Activated T-helper 17 cell treated with anti-CD3 and anti-CD28 coated beads, Interleukin-2, amount 50 U/mL, for 72 hours (primary cell): ENCODE results near the gene RAD50. TPM values are rescaled to one million over a fixed set of nuclear protein-coding genes. Genes with fewer than 3 reads are reported as not detected.

Source experiments
- ATAC-seq: fragments of 150-1000 bp; cut with Tn5 transposase; replicated peaks from 2 replicates; pipeline ENCODE4 v1.10.0; 2021; ENCODE audit warnings: mild to moderate bottlenecking, moderate library complexity
- H3K27ac Mint-ChIP-seq: one replicate; pipeline ENCODE4 v1.8.0; 2022; ENCODE audit warnings: mixed read lengths
- H3K27me3 Mint-ChIP-seq: one replicate; pipeline ENCODE4 v1.8.0; 2022; ENCODE audit warnings: mixed read lengths
- H3K36me3 Mint-ChIP-seq: one replicate; pipeline ENCODE4 v1.8.0; 2022; ENCODE audit warnings: low read depth, mild to moderate bottlenecking, mixed read lengths
- H3K4me1 Mint-ChIP-seq: one replicate; pipeline ENCODE4 v1.8.0; 2022; ENCODE audit warnings: mixed read lengths
- H3K4me3 Mint-ChIP-seq: one replicate; pipeline ENCODE4 v1.8.0; 2022; ENCODE audit warnings: mild to moderate bottlenecking, mixed read lengths
- H3K9me3 Mint-ChIP-seq: one replicate; pipeline ENCODE4 v1.8.0; 2022; ENCODE audit warnings: mixed read lengths
- total RNA-seq, 2 donors: library from RNA; stranded (reverse); gene quantifications; one replicate each; pipeline ENCODE4 v1.2.3, GENCODE V29; 2022

RAD50 gene
- total RNA-seq, 2 donors from 2014 or later, result 31.7 to 37.2 TPM

GRCh38 chr5:132589467-132589866, 32.7 kb downstream of the RAD50 start:
- H3K4me1 Mint-ChIP-seq, result no peaks in the 10 kb centered on the region
- H3K27ac Mint-ChIP-seq, result no peak overlapping the region
- H3K27me3 Mint-ChIP-seq, result no peaks in the 10 kb centered on the region
- no peak for ATAC-seq
- peaks cover 88% of the 10 kb centered on the region for H3K36me3 Mint-ChIP-seq
- H3K9me3 Mint-ChIP-seq, result no peaks in the 10 kb centered on the region
- H3K4me3 Mint-ChIP-seq, result no peak overlapping the region

- ATAC-seq, result no peak
- H3K9me3 Mint-ChIP-seq, result no peaks in the 10 kb centered on the region
- no peaks in the 10 kb centered on the region for H3K27me3 Mint-ChIP-seq
- no peaks in the 10 kb centered on the region for H3K4me1 Mint-ChIP-seq
- peaks cover 88% of the 10 kb centered on the region for H3K36me3 Mint-ChIP-seq
- H3K4me3 Mint-ChIP-seq, result no peak overlapping the region
- H3K27ac Mint-ChIP-seq, result no peak overlapping the region
Observed at GRCh38 chr5:132591145-132591544, 34.4 kb downstream of the RAD50 start.

- ATAC-seq, result no peak
- no peak overlapping the region for H3K27ac Mint-ChIP-seq
- H3K4me3 Mint-ChIP-seq, result no peak overlapping the region
- H3K9me3 Mint-ChIP-seq, result no peaks in the 10 kb centered on the region
- no peaks in the 10 kb centered on the region for H3K27me3 Mint-ChIP-seq
- peaks cover 4% of the 10 kb centered on the region for H3K4me1 Mint-ChIP-seq
- peaks cover 92% of the 10 kb centered on the region for H3K36me3 Mint-ChIP-seq
Observed at GRCh38 chr5:132592521-132592920, 35.7 kb downstream of the RAD50 start.

GRCh38 chr5:132594170-132594569, 37.4 kb downstream of the RAD50 start:
- Mint-ChIP-seq H3K4me1 (peaks cover 4% of the 10 kb centered on the region), H3K27me3 (no peaks in the 10 kb centered on the region), H3K9me3 (no peaks in the 10 kb centered on the region), H3K27ac (no peak overlapping the region), H3K36me3 (peaks cover 91% of the 10 kb centered on the region), H3K4me3 (no peak overlapping the region)
- ATAC-seq, result no peak

- H3K9me3 Mint-ChIP-seq, result no peaks in the 10 kb centered on the region
- H3K27ac Mint-ChIP-seq, result no peak overlapping the region
- no peak overlapping the region for H3K4me3 Mint-ChIP-seq
- H3K27me3 Mint-ChIP-seq, result no peaks in the 10 kb centered on the region
- peaks cover 89% of the 10 kb centered on the region for H3K36me3 Mint-ChIP-seq
- no peak for ATAC-seq
- peaks cover 4% of the 10 kb centered on the region for H3K4me1 Mint-ChIP-seq
Observed at GRCh38 chr5:132595624-132596023, 38.8 kb downstream of the RAD50 start.

- no peak for ATAC-seq
- no peak overlapping the region for H3K27ac Mint-ChIP-seq
- no peak overlapping the region for H3K4me3 Mint-ChIP-seq
- no peaks in the 10 kb centered on the region for H3K27me3 Mint-ChIP-seq
- H3K9me3 Mint-ChIP-seq, result no peaks in the 10 kb centered on the region
- peaks cover 4% of the 10 kb centered on the region for H3K4me1 Mint-ChIP-seq
- peaks cover 89% of the 10 kb centered on the region for H3K36me3 Mint-ChIP-seq
Observed at GRCh38 chr5:132601071-132601728, 44.4 kb downstream of the RAD50 start.

GRCh38 chr5:132607095-132607494, 50.3 kb downstream of the RAD50 start:
- no peaks in the 10 kb centered on the region for H3K9me3 Mint-ChIP-seq
- no peak overlapping the region for H3K27ac Mint-ChIP-seq
- H3K4me3 Mint-ChIP-seq, result no peak overlapping the region
- no peaks in the 10 kb centered on the region for H3K4me1 Mint-ChIP-seq
- H3K36me3 Mint-ChIP-seq, result peaks cover 96% of the 10 kb centered on the region
- H3K27me3 Mint-ChIP-seq, result no peaks in the 10 kb centered on the region
- ATAC-seq, result peak; percentile 65

GRCh38 chr5:132608107-132608506, 51.3 kb downstream of the RAD50 start:
- peaks cover 95% of the 10 kb centered on the region for H3K36me3 Mint-ChIP-seq

GRCh38 chr5:132611965-132612364, 55.2 kb downstream of the RAD50 start:
- H3K9me3 Mint-ChIP-seq, result no peaks in the 10 kb centered on the region
- peaks cover 90% of the 10 kb centered on the region for H3K36me3 Mint-ChIP-seq
- no peak for ATAC-seq
- H3K4me3 Mint-ChIP-seq, result no peak overlapping the region
- no peak overlapping the region for H3K27ac Mint-ChIP-seq
- H3K4me1 Mint-ChIP-seq, result no peaks in the 10 kb centered on the region
- no peaks in the 10 kb centered on the region for H3K27me3 Mint-ChIP-seq

More at GRCh38 chr5:132608107-132608506, 51.3 kb downstream of the RAD50 start:
- Mint-ChIP-seq H3K27ac (no peak overlapping the region), H3K27me3 (no peaks in the 10 kb centered on the region), H3K4me1 (no peaks in the 10 kb centered on the region), H3K9me3 (no peaks in the 10 kb centered on the region), H3K4me3 (no peak overlapping the region)
- no peak for ATAC-seq

- Mint-ChIP-seq H3K27ac (no peak overlapping the region), H3K36me3 (peaks cover 90% of the 10 kb centered on the region), H3K4me3 (no peak overlapping the region), H3K4me1 (no peaks in the 10 kb centered on the region), H3K27me3 (no peaks in the 10 kb centered on the region), H3K9me3 (no peaks in the 10 kb centered on the region)
- no peak for ATAC-seq
Observed at GRCh38 chr5:132612846-132613245, 56.1 kb downstream of the RAD50 start.

GRCh38 chr5:132621699-132622098, 64.9 kb downstream of the RAD50 start:
- H3K9me3 Mint-ChIP-seq, result no peaks in the 10 kb centered on the region
- no peaks in the 10 kb centered on the region for H3K27me3 Mint-ChIP-seq
- no peak overlapping the region for H3K4me3 Mint-ChIP-seq
- no peak for ATAC-seq
- peaks cover 14% of the 10 kb centered on the region for H3K4me1 Mint-ChIP-seq
- H3K36me3 Mint-ChIP-seq, result peaks cover 85% of the 10 kb centered on the region
- no peak overlapping the region for H3K27ac Mint-ChIP-seq

GRCh38 chr5:132622608-132623007, 65.8 kb downstream of the RAD50 start:
- Mint-ChIP-seq H3K9me3 (no peaks in the 10 kb centered on the region), H3K4me1 (peaks cover 14% of the 10 kb centered on the region), H3K27ac (no peak overlapping the region), H3K36me3 (peaks cover 77% of the 10 kb centered on the region), H3K4me3 (no peak overlapping the region), H3K27me3 (no peaks in the 10 kb centered on the region)
- no peak for ATAC-seq

- H3K27ac Mint-ChIP-seq, result no peak overlapping the region
- no peak for ATAC-seq
- H3K36me3 Mint-ChIP-seq, result peaks cover 75% of the 10 kb centered on the region
- no peaks in the 10 kb centered on the region for H3K27me3 Mint-ChIP-seq
- H3K4me1 Mint-ChIP-seq, result peaks cover 9% of the 10 kb centered on the region
- no peak overlapping the region for H3K4me3 Mint-ChIP-seq
- no peaks in the 10 kb centered on the region for H3K9me3 Mint-ChIP-seq
Observed at GRCh38 chr5:132627470-132627869, 70.7 kb downstream of the RAD50 start.

- no peaks in the 10 kb centered on the region for H3K9me3 Mint-ChIP-seq
- no peak overlapping the region for H3K27ac Mint-ChIP-seq
- H3K4me1 Mint-ChIP-seq, result no peaks in the 10 kb centered on the region
- no peaks in the 10 kb centered on the region for H3K27me3 Mint-ChIP-seq
- no peak for ATAC-seq
- H3K4me3 Mint-ChIP-seq, result no peak overlapping the region
- H3K36me3 Mint-ChIP-seq, result peaks cover 72% of the 10 kb centered on the region
Observed at GRCh38 chr5:132628814-132629213, 72.0 kb downstream of the RAD50 start.

- peaks cover 72% of the 10 kb centered on the region for H3K36me3 Mint-ChIP-seq
- H3K4me3 Mint-ChIP-seq, result no peak overlapping the region
- ATAC-seq, result no peak
- no peaks in the 10 kb centered on the region for H3K4me1 Mint-ChIP-seq
- no peaks in the 10 kb centered on the region for H3K9me3 Mint-ChIP-seq
- no peak overlapping the region for H3K27ac Mint-ChIP-seq
- no peaks in the 10 kb centered on the region for H3K27me3 Mint-ChIP-seq
Observed at GRCh38 chr5:132629230-132629944, 72.6 kb downstream of the RAD50 start.
